ENCODE measurements around the gene ANKRD28. TPM values are rescaled to one million over a fixed set of nuclear protein-coding genes. Genes with fewer than 3 reads are reported as not detected.
"Not testable (repeated sequence)": the region's sequence is repeated elsewhere in the genome, so short reads cannot be mapped to it uniquely, and the experiment has no call there.

Gene ANKRD28
- polyA plus RNA-seq, 1 of the 3 experiments (the other 2 are of a cell fraction): 74.8 TPM

- POLR2A ChIA-PET; CTCF ChIA-PET; H2AFZ ChIP-seq (ENCODE audit: low read depth); H3K4me2 ChIP-seq; H3K9me3 ChIP-seq; DNase-seq; H3K27me3 ChIP-seq (ENCODE audit: insufficient read depth); H3K4me1 ChIP-seq (ENCODE audit: control insufficient read depth in 1 of 2, insufficient read depth in 2 of 2, low read depth in 1 of 2, low read length in 1 of 2); H3K4me3 ChIP-seq (ENCODE audit: low read depth in 2 of 2, low read length in 1 of 2); H3K27ac ChIP-seq (ENCODE audit: low read depth in 2 of 2, low read length in 1 of 2); H3K9ac ChIP-seq; H3K9me2 ChIP-seq; H4K20me1 ChIP-seq (ENCODE audit: insufficient read depth): not testable (repeated sequence)
- peaks cover 54% of the 10 kb centered on the region for H3F3A ChIP-seq (replicated peaks; ENCODE audit: insufficient read depth)
- H3K79me2 ChIP-seq (ENCODE audit: insufficient read depth): peaks cover 84% of the 10 kb centered on the region
- H3K36me3 ChIP-seq (replicated peaks in 1 of 2; ENCODE audit: control insufficient read depth in 1 of 2, insufficient read depth in 2 of 2, low read length in 1 of 2): peaks cover 15 to 74% of the 10 kb centered on the region in 2 experiments
- no CpG with 5 or more reads among the region's 26 CpGs for WGBS (ENCODE audit: low lambda C conversion rate)
These were observed 55.5 kb downstream of the ANKRD28 start for GRCh38 chr3:15742236-15742635.

GRCh38 chr3:15738616-15739005, 59.2 kb downstream of the ANKRD28 start:
- H3F3A ChIP-seq (replicated peaks; ENCODE audit: insufficient read depth): peaks cover 30% of the 10 kb centered on the region
- H3K4me2 ChIP-seq; H3K9ac ChIP-seq; H3K4me1 ChIP-seq (ENCODE audit: control insufficient read depth in 1 of 2, insufficient read depth in 2 of 2, low read depth in 1 of 2, low read length in 1 of 2); H3K4me3 ChIP-seq (ENCODE audit: low read depth in 2 of 2, low read length in 1 of 2); H3K9me2 ChIP-seq; H3K9me3 ChIP-seq; H2AFZ ChIP-seq (ENCODE audit: low read depth); H3K27me3 ChIP-seq (ENCODE audit: insufficient read depth); H4K20me1 ChIP-seq (ENCODE audit: insufficient read depth); DNase-seq; POLR2A ChIA-PET; H3K27ac ChIP-seq (ENCODE audit: low read depth in 2 of 2, low read length in 1 of 2); CTCF ChIA-PET: not testable (repeated sequence)
- peaks cover 84% of the 10 kb centered on the region for H3K79me2 ChIP-seq (ENCODE audit: insufficient read depth)
- WGBS (ENCODE audit: low lambda C conversion rate): 99% methylated on average over 10 of the region's 11 CpGs
- H3K36me3 ChIP-seq (replicated peaks in 1 of 2; ENCODE audit: control insufficient read depth in 1 of 2, insufficient read depth in 2 of 2, low read length in 1 of 2): peaks cover 49 to 76% of the 10 kb centered on the region in 2 experiments

GRCh38 chr3:15731024-15731423, 66.8 kb downstream of the ANKRD28 start:
- Histone ChIP-seq H3K27ac (ENCODE audit: low read depth in 2 of 2, low read length in 1 of 2) (no peak overlapping the region), H3K27me3 (ENCODE audit: insufficient read depth) (no peaks in the 10 kb centered on the region), H3K9ac (no peak overlapping the region), H3K9me3 (no peaks in the 10 kb centered on the region), H3K9me2 (no peaks in the 10 kb centered on the region), H3K79me2 (ENCODE audit: insufficient read depth) (peaks cover 86% of the 10 kb centered on the region), H3K4me3 (ENCODE audit: low read depth in 2 of 2, low read length in 1 of 2) (no peak overlapping the region), H2AFZ (ENCODE audit: low read depth) (no peak overlapping the region), H3K36me3 (replicated peaks in 1 of 2; ENCODE audit: control insufficient read depth in 1 of 2, insufficient read depth in 2 of 2, low read length in 1 of 2) (peaks cover 65 to 91% of the 10 kb centered on the region in 2 experiments), H3K4me2 (no peak overlapping the region), H3K4me1 (ENCODE audit: control insufficient read depth in 1 of 2, insufficient read depth in 2 of 2, low read depth in 1 of 2, low read length in 1 of 2) (peaks cover 0 to 4% of the 10 kb centered on the region in 2 experiments; a peak in 2 of 4 replicates), H4K20me1 (ENCODE audit: insufficient read depth) (no peaks in the 10 kb centered on the region), H3F3A (replicated peaks; ENCODE audit: insufficient read depth) (peaks cover 36% of the 10 kb centered on the region)
- DNase-seq: no peak
- TF ChIP-seq FOXM1 (IDR thresholded peaks at IDR 0.05; ENCODE audit: low read depth) (no peak), ZBTB33 (IDR thresholded peaks at IDR 0.05; ENCODE audit: borderline replicate concordance, low read depth) (no peak), EP300 (IDR thresholded peaks at IDR 0.05; ENCODE audit: borderline replicate concordance in 1 of 2, low read depth in 1 of 2, low read length in 1 of 2) (no peak), SIN3A (IDR thresholded peaks at IDR 0.05; ENCODE audit: borderline replicate concordance, low read depth, low read length) (no peak), MAX (IDR thresholded peaks at IDR 0.05; ENCODE audit: low read depth) (no peak)
- POLR2A ChIA-PET: no interaction called here
- WGBS (ENCODE audit: low lambda C conversion rate): 100% methylated on average over 2 of the region's 2 CpGs
- CTCF ChIA-PET: interaction anchor here (1.2 kb wide), 1 partner anchor 258 kb away, joined by 3 read pairs; no protein-coding TSS in a partner anchor

Data from SK-N-SH (cell line).